ENCODE results near the gene POC1B. TPM values are rescaled to one million over a fixed set of nuclear protein-coding genes. Genes with fewer than 3 reads are reported as not detected.

The POC1B gene
- total RNA-seq, 4 donors from 2014 or later = 17.6 to 35.2 (median 23.8) TPM

- 96 to 100% methylated on average over 1 to 4 of the region's 4 CpGs for WGBS, 2 donors (ENCODE audit: low coverage in 1 of 2)
- Histone ChIP-seq H3K9me3 (no peaks in the 10 kb centered on the region), H3K4me3 (no peak overlapping the region), H3K27ac (no peak overlapping the region), H3K4me1 (no peaks in the 10 kb centered on the region), H3K27me3 (no peaks in the 10 kb centered on the region), H3K36me3 (no peaks in the 10 kb centered on the region)
- no peak for TF ChIP-seq EP300 (IDR thresholded peaks at IDR 0.05)
- no peak for TF ChIP-seq POLR2A (IDR thresholded peaks at IDR 0.05)
- no peak for TF ChIP-seq CTCF (IDR thresholded peaks at IDR 0.05)
- TF ChIP-seq POLR2AphosphoS5 (IDR thresholded peaks at IDR 0.05) = no peak
- ATAC-seq = no peak
Measured at GRCh38 chr12:89571491-89572195, 45.8 kb upstream of the POC1B start.

GRCh38 chr12:89568484-89568883 lies 42.6 kb upstream of the POC1B start:
- no peaks in the 10 kb centered on the region for H3K4me1 ChIP-seq
- H3K4me3 ChIP-seq = no peak overlapping the region
- H3K27me3 ChIP-seq = no peaks in the 10 kb centered on the region
- 79 to 80% methylated on average over 5 of the region's 5 CpGs for WGBS, 2 donors (ENCODE audit: low coverage in 1 of 2)
- no peaks in the 10 kb centered on the region for H3K36me3 ChIP-seq
- TF ChIP-seq EP300 (IDR thresholded peaks at IDR 0.05) (no peak), CTCF (IDR thresholded peaks at IDR 0.05) (no peak), POLR2A (IDR thresholded peaks at IDR 0.05) (no peak), POLR2AphosphoS5 (IDR thresholded peaks at IDR 0.05) (no peak)
- H3K9me3 ChIP-seq = no peaks in the 10 kb centered on the region
- H3K27ac ChIP-seq = no peak overlapping the region
- ATAC-seq = no peak

DNA sequence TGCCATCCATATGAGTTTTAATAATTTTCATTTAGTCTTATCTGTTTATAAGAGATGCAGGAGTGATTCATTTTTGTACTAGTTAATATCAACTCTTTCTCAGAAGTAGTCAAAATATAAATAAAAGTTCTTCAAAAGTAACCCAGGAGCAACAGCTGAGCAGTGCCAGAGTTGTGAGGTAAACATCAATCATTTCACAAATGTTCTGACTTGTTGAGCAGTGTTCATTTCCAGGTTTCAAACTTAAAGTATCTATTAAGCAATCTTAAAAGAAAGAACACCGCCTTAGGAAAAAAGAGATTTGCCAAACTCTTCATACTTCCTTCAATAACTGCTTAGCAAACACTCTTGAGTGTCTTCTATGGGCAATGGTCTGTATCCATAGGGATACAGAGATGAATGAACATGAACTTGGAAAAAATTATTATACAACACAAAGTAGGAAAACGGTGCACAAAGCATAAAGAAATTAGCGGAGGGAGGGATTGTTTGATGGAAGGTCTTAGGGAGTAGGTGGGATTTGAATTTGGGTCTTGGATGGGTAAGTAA lies 41.9 kb upstream of the POC1B start:
- no peak for TF ChIP-seq CTCF (IDR thresholded peaks at IDR 0.05)
- TF ChIP-seq EP300 (IDR thresholded peaks at IDR 0.05) = no peak
- TF ChIP-seq POLR2A (IDR thresholded peaks at IDR 0.05) = no peak
- no peak for TF ChIP-seq POLR2AphosphoS5 (IDR thresholded peaks at IDR 0.05)
- 84 to 88% methylated on average over 3 of the region's 3 CpGs for WGBS, 2 donors (ENCODE audit: low coverage in 1 of 2)
- H3K36me3 ChIP-seq = no peaks in the 10 kb centered on the region
- no peak overlapping the region for H3K27ac ChIP-seq
- no peaks in the 10 kb centered on the region for H3K27me3 ChIP-seq
- no peaks in the 10 kb centered on the region for H3K4me1 ChIP-seq
- no peak for ATAC-seq
- H3K9me3 ChIP-seq = no peaks in the 10 kb centered on the region
- H3K4me3 ChIP-seq = no peak overlapping the region

DNA sequence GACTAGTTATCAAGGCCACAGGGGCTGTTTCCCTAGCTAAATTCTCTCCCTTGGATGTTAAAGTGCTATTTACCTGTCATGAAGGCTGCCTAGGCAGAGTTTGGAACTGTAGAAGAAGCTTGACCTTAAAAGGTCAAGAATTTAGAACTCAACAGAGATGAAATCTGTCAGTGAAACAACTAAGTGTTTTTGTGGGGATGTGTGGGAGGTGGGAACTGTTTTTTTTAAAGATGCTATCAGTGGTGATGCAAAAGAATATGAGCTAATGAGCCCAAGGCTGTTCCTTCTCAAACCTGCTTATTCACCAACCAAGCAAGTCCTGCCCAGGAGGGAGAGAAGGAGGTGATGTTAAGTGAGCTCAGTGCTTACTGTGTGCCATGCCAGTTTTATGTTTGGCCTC lies 40.8 kb upstream of the POC1B start:
- Histone ChIP-seq H3K27me3 (no peaks in the 10 kb centered on the region), H3K36me3 (no peaks in the 10 kb centered on the region), H3K27ac (no peak overlapping the region), H3K4me3 (no peak overlapping the region), H3K9me3 (no peaks in the 10 kb centered on the region), H3K4me1 (no peaks in the 10 kb centered on the region)
- no peak for ATAC-seq
- no peak for TF ChIP-seq POLR2AphosphoS5 (IDR thresholded peaks at IDR 0.05)
- no peak for TF ChIP-seq EP300 (IDR thresholded peaks at IDR 0.05)
- TF ChIP-seq CTCF (IDR thresholded peaks at IDR 0.05) = no peak
- TF ChIP-seq POLR2A (IDR thresholded peaks at IDR 0.05) = no peak

DNA sequence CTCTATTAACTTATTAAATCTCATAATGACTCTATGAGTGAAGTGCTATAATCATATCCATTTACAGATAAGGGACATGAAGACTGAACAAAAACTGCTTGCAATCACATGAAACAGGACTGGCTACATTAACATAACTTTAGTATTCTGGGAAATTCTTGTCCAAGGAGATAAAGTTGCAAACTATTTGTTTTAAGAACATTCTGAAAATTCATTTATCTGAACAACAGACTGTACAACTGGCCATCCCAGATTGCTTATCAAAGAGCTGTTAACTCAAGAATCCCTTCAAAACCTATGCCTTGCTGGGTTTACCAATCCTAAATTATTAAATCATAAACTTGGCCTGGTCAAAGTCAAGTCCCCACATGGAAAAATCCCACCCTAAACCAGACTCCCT lies 39.2 kb upstream of the POC1B start:
- ATAC-seq = no peak
- TF ChIP-seq CTCF (IDR thresholded peaks at IDR 0.05) (no peak), EP300 (IDR thresholded peaks at IDR 0.05) (no peak), POLR2AphosphoS5 (IDR thresholded peaks at IDR 0.05) (no peak), POLR2A (IDR thresholded peaks at IDR 0.05) (no peak)
- no peaks in the 10 kb centered on the region for H3K4me1 ChIP-seq
- H3K27me3 ChIP-seq = no peaks in the 10 kb centered on the region
- no peak overlapping the region for H3K4me3 ChIP-seq
- H3K9me3 ChIP-seq = no peaks in the 10 kb centered on the region
- H3K36me3 ChIP-seq = no peaks in the 10 kb centered on the region
- H3K27ac ChIP-seq = no peak overlapping the region

Data from gastroesophageal sphincter (tissue), 4 donors.